Measurements from ENCODE around the gene ZNF148.

ZNF148 gene

DNA sequence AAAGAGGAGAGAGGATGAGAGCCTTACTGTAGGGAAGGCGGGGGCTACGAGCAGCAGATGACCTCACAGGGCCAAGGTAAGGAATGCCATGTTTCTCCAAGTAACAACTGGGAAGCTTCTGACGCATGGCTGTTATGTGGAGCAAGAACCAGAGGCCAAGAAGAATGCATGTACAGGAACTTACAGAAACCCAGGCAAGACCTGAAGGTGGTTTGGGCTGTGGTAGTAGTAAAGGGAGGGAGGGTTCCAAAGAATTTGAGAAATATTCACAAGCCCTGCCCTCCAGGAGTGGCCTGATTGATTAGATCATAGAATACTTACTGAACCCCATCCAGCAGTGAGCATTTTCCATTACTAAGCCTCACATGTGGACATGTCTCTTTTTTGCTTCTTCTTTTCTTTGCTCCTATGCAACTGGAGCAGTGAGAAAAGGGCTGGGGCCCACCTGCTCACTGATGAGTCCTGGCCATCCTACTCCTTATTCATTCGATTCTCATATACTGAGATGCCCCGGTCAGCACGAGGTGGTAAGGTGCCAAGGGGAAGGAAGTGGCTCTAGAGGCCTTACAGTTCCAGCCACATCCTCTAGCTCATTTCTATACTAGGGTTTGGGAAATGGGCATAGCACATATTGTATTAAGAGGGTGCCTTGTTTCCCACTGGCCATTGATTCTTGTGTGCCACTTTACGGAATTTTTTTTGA lies 154.2 kb downstream of the ZNF148 start:
- DNase-seq (ENCODE audit: low spot score): no peak

- DNase-seq (ENCODE audit: low spot score): no peak
These were observed 154.9 kb downstream of the ZNF148 start for GRCh38 chr3:125220183-125220582.

DNA sequence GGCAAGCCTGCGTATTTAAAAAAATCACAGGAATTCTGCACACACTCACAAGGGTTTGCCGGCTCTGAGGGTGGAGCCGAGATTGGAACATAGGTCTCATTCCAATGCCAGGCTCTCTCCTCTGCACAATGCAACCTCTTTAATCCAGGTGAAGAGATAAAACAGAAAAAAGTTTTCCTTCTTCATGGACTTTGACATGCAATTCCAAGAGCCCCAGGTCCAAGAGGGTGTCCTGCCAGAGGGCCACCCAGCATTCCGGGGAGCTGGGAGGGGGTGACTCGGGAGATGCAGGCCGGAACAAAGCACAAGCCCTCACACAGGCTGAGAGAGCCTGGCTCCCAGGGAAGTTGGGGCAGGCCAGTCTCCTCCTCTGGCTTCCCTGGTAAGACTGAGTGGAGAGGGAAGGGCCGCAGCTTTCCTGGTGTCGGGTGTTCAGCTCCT lies 155.8 kb downstream of the ZNF148 start:
- DNase-seq (ENCODE audit: low spot score): no peak

- DNase-seq (ENCODE audit: low spot score): no peak
These were observed 160.4 kb downstream of the ZNF148 start for GRCh38 chr3:125214738-125215137.

DNA sequence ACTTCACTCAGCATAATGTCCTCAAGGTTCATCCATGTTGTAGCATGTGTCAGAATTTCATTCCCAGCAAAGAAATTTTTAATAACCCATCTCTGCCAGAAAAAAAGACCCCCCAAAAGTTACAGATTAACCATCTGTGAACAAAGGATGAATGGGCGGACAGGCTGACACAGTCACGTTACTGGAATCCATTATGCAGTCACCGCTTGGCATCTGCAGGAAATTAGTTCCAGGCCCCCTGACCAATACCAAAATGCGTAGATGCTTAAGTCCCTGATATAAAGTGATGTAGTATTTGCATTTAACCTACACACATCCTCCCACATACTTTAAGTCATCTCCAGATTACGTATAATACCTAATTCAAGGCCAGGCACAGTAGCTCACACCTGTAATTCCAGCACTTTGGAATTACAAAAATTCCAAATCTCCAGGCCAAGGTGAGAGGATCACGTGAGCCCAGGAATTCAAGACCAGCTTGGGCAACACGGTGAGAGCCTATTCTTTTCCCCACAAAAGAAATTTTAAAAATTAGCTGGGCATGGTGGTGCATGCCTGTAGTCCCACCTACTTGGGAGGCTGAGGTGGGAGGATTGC lies 161.1 kb downstream of the ZNF148 start:
- no peak for DNase-seq (ENCODE audit: low spot score)

GRCh38 chr3:125213364-125213755 lies 161.8 kb downstream of the ZNF148 start:
- no peak for DNase-seq (ENCODE audit: low spot score)

- no peak for DNase-seq (ENCODE audit: low spot score)
These were observed 162.4 kb downstream of the ZNF148 start, which contains the start of gene SLC12A8 for GRCh38 chr3:125212509-125213363. Gene SLC12A8, minus strand, starts transcription at chr3:125212748. Its CDS starts 1,399 bp downstream, at chr3:125211349.

GRCh38 chr3:125212091-125212508 lies 163.0 kb downstream of the ZNF148 start:
- DNase-seq (ENCODE audit: low spot score): no peak

DNA sequence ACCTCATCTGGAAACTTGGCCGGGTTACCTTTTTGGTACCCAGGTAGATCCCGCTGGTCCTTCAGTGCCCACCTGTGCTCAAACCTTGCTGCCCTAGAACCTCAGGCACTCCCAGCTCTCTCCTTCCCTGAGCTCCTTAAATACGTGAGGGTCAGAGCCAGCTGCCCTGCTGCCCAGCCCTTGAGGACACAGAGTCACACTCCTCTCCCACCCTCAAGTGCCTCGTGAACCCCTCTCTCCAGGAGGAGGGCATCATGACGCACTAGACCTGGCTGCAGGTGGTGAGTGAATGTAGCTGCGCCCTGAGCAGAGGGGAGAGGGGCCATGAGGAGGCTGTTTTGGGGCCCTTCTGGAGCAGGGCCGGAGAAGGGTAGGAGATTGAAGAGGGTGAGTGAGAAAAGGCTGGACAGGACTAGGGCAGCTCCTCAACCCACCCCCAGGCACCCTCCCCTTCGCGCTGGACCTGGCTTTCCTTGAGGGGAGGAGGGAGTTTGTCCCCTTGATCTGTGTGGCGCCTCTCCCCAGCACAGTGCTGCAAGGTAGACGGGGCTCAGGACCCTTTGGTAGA lies 163.5 kb downstream of the ZNF148 start:
- DNase-seq (ENCODE audit: low spot score): no peak

- DNase-seq (ENCODE audit: low spot score): no peak
These were observed 167.1 kb downstream of the ZNF148 start for GRCh38 chr3:125207949-125208568.

DNA sequence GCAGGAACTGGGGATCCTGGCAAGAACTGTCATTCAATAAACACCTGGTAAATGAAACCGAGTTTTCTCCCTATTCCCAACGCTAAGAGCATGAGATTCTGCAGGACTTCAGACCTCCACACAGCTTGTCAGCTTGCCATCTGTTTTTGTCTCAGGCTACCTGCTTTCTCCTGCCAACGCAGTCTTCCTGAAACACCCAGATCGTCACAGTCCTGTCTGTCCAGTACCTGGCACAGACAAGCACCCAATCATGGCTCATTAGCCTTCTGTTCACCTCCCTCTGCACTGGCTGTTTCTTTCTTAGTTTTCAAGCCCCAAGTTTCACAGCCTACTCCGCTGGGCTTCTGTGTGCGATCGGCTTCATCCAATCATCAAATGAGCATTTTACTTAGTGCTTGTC lies 167.6 kb downstream of the ZNF148 start:
- no peak for DNase-seq (ENCODE audit: low spot score)

GRCh38 chr3:125206934-125207333 lies 168.2 kb downstream of the ZNF148 start:
- DNase-seq (ENCODE audit: low spot score): no peak

DNA sequence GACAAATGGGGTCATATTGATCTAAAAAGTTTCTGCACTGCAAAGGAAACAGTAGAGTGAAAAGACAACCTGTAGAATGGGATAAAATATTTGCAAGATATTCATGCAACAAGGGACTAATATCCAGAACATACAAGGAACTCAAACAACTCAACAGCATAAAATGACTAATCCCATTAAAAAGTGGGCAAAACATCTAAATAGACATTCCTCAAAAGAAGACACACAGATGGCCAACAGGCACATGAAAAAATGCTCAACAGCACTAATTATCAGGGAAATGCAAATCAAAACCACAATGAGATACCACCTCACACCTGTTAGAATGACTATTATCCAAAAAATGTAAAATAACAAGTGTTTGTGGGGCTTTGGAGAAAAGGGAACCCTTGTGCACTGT lies 171.4 kb downstream of the ZNF148 start:
- no peak for DNase-seq (ENCODE audit: low spot score)

DNA sequence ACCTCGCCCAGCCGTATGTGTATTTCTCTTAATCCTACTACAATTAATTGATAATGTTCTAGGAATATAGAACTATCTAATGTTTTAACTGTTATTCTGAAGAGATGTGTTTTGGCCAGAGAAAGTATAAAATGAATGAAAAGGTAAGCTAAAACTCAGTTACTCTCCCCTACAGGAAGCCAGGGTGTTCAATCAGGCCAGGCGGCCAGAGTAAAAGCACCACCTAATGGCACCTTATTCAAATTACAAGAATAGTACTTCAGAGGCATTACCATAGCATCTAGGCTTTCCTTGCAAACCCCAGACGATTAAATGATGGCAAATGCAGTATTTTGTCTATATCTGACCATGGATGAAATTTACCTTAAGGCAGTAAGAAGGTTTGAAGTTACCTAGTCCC lies 172.9 kb downstream of the ZNF148 start:
- no peak for DNase-seq (ENCODE audit: low spot score)

- no peak for DNase-seq (ENCODE audit: low spot score)
These were observed 174.4 kb downstream of the ZNF148 start for GRCh38 chr3:125200731-125201139.

- DNase-seq (ENCODE audit: low spot score): no peak
These were observed 180.1 kb downstream of the ZNF148 start for GRCh38 chr3:125194849-125195601.

DNA sequence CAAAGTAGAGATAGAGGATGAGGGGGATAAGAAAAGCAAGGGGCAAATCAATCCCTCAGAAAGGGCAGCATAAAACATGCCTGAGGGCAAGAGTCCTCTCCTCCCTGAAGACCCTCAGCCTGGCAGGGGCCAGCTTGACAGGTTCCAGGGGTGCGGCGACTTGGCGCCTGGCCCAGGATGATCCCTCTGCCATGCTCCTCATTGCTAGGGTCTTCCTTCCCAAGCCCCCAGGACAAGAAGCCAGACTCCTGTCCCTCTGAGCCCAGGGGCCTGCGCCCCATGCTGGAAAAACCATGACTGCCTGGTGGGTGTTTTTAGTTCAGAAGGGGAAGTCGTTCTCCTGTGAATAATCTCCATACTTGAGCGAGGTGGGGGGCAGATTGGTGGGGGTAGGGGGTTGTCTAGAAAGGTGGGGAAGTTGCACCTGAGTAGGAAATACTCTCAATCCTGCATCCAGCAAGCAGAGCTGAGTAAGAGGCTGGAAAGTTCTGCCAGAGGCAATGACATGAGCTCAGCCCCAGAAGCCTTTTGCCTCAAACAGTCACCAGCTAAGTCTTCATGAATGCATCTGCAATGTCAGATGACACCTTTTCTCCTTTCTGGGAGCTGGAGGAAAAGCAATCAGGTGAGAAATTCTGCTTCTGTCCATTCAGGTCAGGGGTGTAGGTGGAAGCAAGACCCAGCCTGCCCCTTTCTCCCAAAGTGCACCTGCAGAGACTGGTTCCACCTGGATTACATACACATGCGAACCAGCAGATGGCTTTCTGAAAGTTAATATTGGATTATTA lies 180.9 kb downstream of the ZNF148 start:
- DNase-seq (ENCODE audit: low spot score): no peak

GRCh38 chr3:125192190-125193035 lies 182.7 kb downstream of the ZNF148 start:
- DNase-seq (ENCODE audit: low spot score): no peak

DNA sequence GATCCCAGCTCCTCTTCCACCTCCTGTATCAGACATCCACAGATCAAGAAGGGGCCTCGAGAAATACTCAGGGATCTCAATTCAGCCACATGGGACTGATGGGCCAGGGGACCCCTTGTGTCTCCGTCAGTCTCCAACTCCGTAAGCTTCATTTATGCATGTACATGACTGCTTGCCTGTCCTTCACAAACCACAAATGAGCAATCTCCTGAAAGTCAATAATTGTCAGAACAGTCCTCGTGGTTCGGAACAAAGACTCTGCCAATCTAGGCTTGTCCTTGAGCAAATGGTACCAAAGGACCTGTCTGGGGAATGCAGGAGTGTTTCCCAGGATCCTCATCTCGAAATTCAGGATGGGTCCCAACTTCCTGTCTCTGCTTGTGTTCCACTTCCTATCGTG lies 183.4 kb downstream of the ZNF148 start:
- DNase-seq (ENCODE audit: low spot score): no peak

Measured in Ammon's horn (tissue), 1 donor.